Measurements from ENCODE around the gene PLK2. TPM values are rescaled to one million over a fixed set of nuclear protein-coding genes. Genes with fewer than 3 reads are reported as not detected.
A peak's percentile ranks its signal among the peaks of the same experiment; 100 is the strongest.

PLK2 gene
- polyA plus RNA-seq, 3 donors: 3.4 to 17.0 (median 4.5) TPM

GRCh38 chr5:58486290-58486689, 26.4 kb upstream of the PLK2 start:
- Histone ChIP-seq H3K9me3 (replicated peaks in 1 of 2; ENCODE audit: control insufficient read depth in 1 of 2, insufficient read depth in 1 of 2, low read length in 2 of 2) (no peaks in the 10 kb centered on the region), H3K27me3 (ENCODE audit: control insufficient read depth in 2 of 2, insufficient read depth in 2 of 2, low read length in 2 of 2) (no peaks in the 10 kb centered on the region), H3K36me3 (replicated peaks in 1 of 2; ENCODE audit: control insufficient read depth in 1 of 2, insufficient read depth in 2 of 2, low read length in 2 of 2) (no peaks in the 10 kb centered on the region), H2AFZ (ENCODE audit: insufficient read depth, low read depth, low read length, poor library complexity, severe bottlenecking) (no peak overlapping the region), H3K9ac (ENCODE audit: insufficient read depth, low read length, poor library complexity, severe bottlenecking) (no peak overlapping the region), H3K4me2 (replicated peaks; ENCODE audit: extremely low read depth, low read length, poor library complexity, severe bottlenecking) (no peak overlapping the region), H3K4me3 (replicated peaks in 1 of 3; ENCODE audit: low read depth in 2 of 3, low read length in 3 of 3) (peak overlapping the region in 1 of 3 experiments; percentile 21), H3K27ac (ENCODE audit: low read depth in 1 of 2, low read length in 2 of 2) (peak overlapping the region in 1 of 2 donors; percentile 73), H3K4me1 (ENCODE audit: control insufficient read depth in 1 of 2, insufficient read depth in 2 of 2, low read length in 2 of 2) (peaks cover 49 to 76% of the 10 kb centered on the region in 2 donors), H3K79me2 (ENCODE audit: insufficient read depth, low read length) (peaks cover under 1% of the 10 kb centered on the region), H4K20me1 (ENCODE audit: insufficient read depth, low read length) (no peaks in the 10 kb centered on the region)
- Mint-ChIP-seq H3K36me3 (no peaks in the 10 kb centered on the region), H3K27me3 (ENCODE audit: low read depth in 3 of 3) (peaks cover 0 to 2% (median 0%) of the 10 kb centered on the region in 3 donors), H3K9me3 (peaks cover 0 to 2% (median 0%) of the 10 kb centered on the region in 7 donors), H3K4me1 (peaks cover 23% of the 10 kb centered on the region), H3K27ac (peak overlapping the region; percentile 61 to 86 (median 81)), H3K4me3 (peak overlapping the region in 1 of 2 donors; percentile 39)
- intact Hi-C loops (cut with micrococcal nuclease): loop anchor here (10.0 kb wide), 1 partner anchor 99 kb away; the partner anchor contains the start of gene RAB3C (in 2 of the 2)
- DNase-seq: peak; percentile 61 to 86 (median 77)
- no peak for TF ChIP-seq CTCF (IDR thresholded peaks at IDR 0.05)
- no CpG with 5 or more reads among the region's 1 CpG for WGBS (ENCODE audit: insufficient coverage)

DNA sequence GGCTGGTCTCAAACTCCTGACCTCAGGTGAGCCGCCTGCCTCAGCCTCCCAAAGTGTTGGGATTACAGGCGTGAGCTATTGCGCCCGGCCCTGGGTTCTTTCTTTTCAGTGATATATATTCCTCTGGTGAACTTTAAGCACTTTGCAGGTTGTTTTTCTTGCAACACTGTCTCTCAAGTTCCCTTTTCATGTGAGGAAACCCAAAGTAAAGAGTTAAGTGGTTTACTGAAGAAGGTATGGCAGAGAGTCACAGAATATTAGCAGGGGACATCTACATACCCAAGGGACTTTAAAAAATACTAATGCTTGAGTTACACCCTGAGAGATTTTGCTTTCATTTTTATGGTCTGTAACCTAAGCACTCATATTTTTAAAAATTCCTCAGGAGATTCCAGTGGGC, 24.6 kb upstream of the PLK2 start:
- no peaks in the 10 kb centered on the region for H3K27me3 ChIP-seq (ENCODE audit: control insufficient read depth in 2 of 2, insufficient read depth in 2 of 2, low read length in 2 of 2)
- peak overlapping the region; percentile 53 to 73 for H3K27ac ChIP-seq (ENCODE audit: low read depth in 1 of 2, low read length in 2 of 2)
- H3K4me3 ChIP-seq (replicated peaks in 1 of 3; ENCODE audit: low read depth in 2 of 3, low read length in 3 of 3): peak overlapping the region in 1 of 3 experiments; percentile 32
- no peak overlapping the region for H3K9ac ChIP-seq (ENCODE audit: insufficient read depth, low read length, poor library complexity, severe bottlenecking)
- peaks cover 0 to 2% (median 0%) of the 10 kb centered on the region in 7 donors for H3K9me3 Mint-ChIP-seq
- 43% methylated on average over 2 of the region's 4 CpGs for WGBS (ENCODE audit: insufficient coverage)
- H3K79me2 ChIP-seq (ENCODE audit: insufficient read depth, low read length): no peaks in the 10 kb centered on the region
- no peaks in the 10 kb centered on the region for H3K27me3 Mint-ChIP-seq (ENCODE audit: low read depth in 3 of 3)
- H3K9me3 ChIP-seq (replicated peaks in 1 of 2; ENCODE audit: control insufficient read depth in 1 of 2, insufficient read depth in 1 of 2, low read length in 2 of 2): no peaks in the 10 kb centered on the region
- peak overlapping the region; percentile 56 for H3K4me2 ChIP-seq (replicated peaks; ENCODE audit: extremely low read depth, low read length, poor library complexity, severe bottlenecking)
- H2AFZ ChIP-seq (ENCODE audit: insufficient read depth, low read depth, low read length, poor library complexity, severe bottlenecking): peak overlapping the region; percentile 23
- H3K27ac Mint-ChIP-seq: peak overlapping the region; percentile 72 to 90 (median 86)
- peaks cover 7% of the 10 kb centered on the region for H3K4me1 Mint-ChIP-seq
- no peaks in the 10 kb centered on the region for H3K36me3 ChIP-seq (replicated peaks in 1 of 2; ENCODE audit: control insufficient read depth in 1 of 2, insufficient read depth in 2 of 2, low read length in 2 of 2)
- H3K4me3 Mint-ChIP-seq: no peak overlapping the region
- no peaks in the 10 kb centered on the region for H3K36me3 Mint-ChIP-seq
- H3K4me1 ChIP-seq (ENCODE audit: control insufficient read depth in 1 of 2, insufficient read depth in 2 of 2, low read length in 2 of 2): peaks cover 35 to 60% of the 10 kb centered on the region in 2 donors
- intact Hi-C loops (cut with micrococcal nuclease): loop anchor here (10.0 kb wide), 1 partner anchor 100 kb away; the partner anchor contains the start of gene RAB3C (in 2 of the 2)
- peak in 2 of 3 donors; percentile 37 to 52 for DNase-seq
- H4K20me1 ChIP-seq (ENCODE audit: insufficient read depth, low read length): no peaks in the 10 kb centered on the region
- no peak for TF ChIP-seq CTCF (IDR thresholded peaks at IDR 0.05)

Data from CD14-positive monocyte (primary cell).